HepG2 (cell line): ENCODE results near the gene TSPAN9. TPM values are rescaled to one million over a fixed set of nuclear protein-coding genes. Genes with fewer than 3 reads are reported as not detected.

ENCODE experiments used
- ATAC-seq: fragments of 200-7000 bp; cut with Tn5 transposase; 3 replicates; pipeline ENCODE4 v1.9.1; 2020; ENCODE audit warnings: mild to moderate bottlenecking, moderate library complexity
- BruUV-seq: library from RNA; stranded (reverse); fragments of 400-500 nt; replicated peaks from 2 replicates; lab custom pipeline; 2021; lab: Mats Ljungman, UMichigan
- CTCF ChIA-PET: fragments of 300-600 bp; formaldehyde crosslinking; extraction: SDS; loops from one replicate; lab custom pipeline; 2021; ENCODE audit warnings: low total read pairs, inconsistent platforms, low intra/inter-chr PET ratio; lab: Yijun Ruan, JAX
- POLR2A ChIA-PET: fragments of 350-600 bp; sonication (Branson Sonifier 250); formaldehyde crosslinking; loops from one replicate; lab custom pipeline; 2020; ENCODE audit warnings: antibody characterized with exemption, inconsistent platforms; lab: Yijun Ruan, JAX
- DNase-seq: peaks from one replicate; pipeline ENCODE4 v3.0.0-alpha.2; 2015; ENCODE audit warnings: low spot score
- FAIRE-seq: peaks from 3 replicates; lab custom pipeline; 2011; peaks lifted over from hg19 to GRCh38; lab: Jason Lieb, UNC
- H2AFZ ChIP-seq: one replicate; pipeline ENCODE4 v1.6.1; 2011; ENCODE audit warnings: low read length, inconsistent platforms
- H3K27ac ChIP-seq: fragments of 300-600 bp; 3 replicates; pipeline ENCODE4 v1.8.0; 2011; ENCODE audit warnings: mixed run types, mild to moderate bottlenecking, mixed read lengths, low read length, inconsistent platforms; ENCODE audit not compliant: insufficient read depth; ENCODE audit errors: extremely low read length
- H3K27me3 ChIP-seq, 2 experiments: fragments of 200-600 bp in 1 of 2; 2 replicates in 1 of 2; 3 replicates in 1 of 2; pipeline versions ENCODE4 v1.6.0 to v1.8.0; 2011; ENCODE audit warnings: low read length in 2 of 2, mild to moderate bottlenecking in 2 of 2, moderate library complexity in 2 of 2, inconsistent platforms in 1 of 2; ENCODE audit not compliant: insufficient read depth in 2 of 2, control insufficient read depth in 1 of 2
- H3K36me3 ChIP-seq, 2 experiments: fragments of 200-600 bp in 1 of 2; replicated peaks in 1 of 2; 2 replicates in 1 of 2; 3 replicates in 1 of 2; pipeline versions ENCODE4 v1.5.1 to v1.8.0; 2011; ENCODE audit warnings: low read length in 2 of 2, inconsistent platforms in 1 of 2; ENCODE audit not compliant: insufficient read depth in 2 of 2, control insufficient read depth in 1 of 2
- H3K4me1 ChIP-seq: 2 replicates; pipeline ENCODE4 v1.5.1; 2012; ENCODE audit warnings: low read length, inconsistent platforms; ENCODE audit not compliant: insufficient read depth
- H3K4me2 ChIP-seq: 2 replicates; pipeline ENCODE4 v1.6.0; 2011; ENCODE audit warnings: low read depth, low read length, inconsistent platforms
- H3K4me3 ChIP-seq, 3 experiments: fragments of 200-600 bp in 1 of 3; sonication (generic), shearing (Covaris generic) in 1 of 3; replicated peaks in 1 of 3; 2 replicates each; pipeline ENCODE4 v1.5.1; 2011 to 2016; ENCODE audit warnings: low read length in 3 of 3, inconsistent platforms in 2 of 3, low read depth in 2 of 3, mild to moderate bottlenecking in 2 of 3, control low read depth in 1 of 3, mixed read lengths in 1 of 3; ENCODE audit not compliant: insufficient read depth in 1 of 3
- H3K79me2 ChIP-seq: one replicate; pipeline ENCODE4 v1.6.1; 2011; ENCODE audit warnings: low read length, inconsistent platforms; ENCODE audit not compliant: insufficient read depth
- H3K9ac ChIP-seq: 2 replicates; pipeline ENCODE4 v1.6.0; 2011; ENCODE audit warnings: mild to moderate bottlenecking, low read depth, low read length, inconsistent platforms; ENCODE audit not compliant: insufficient read depth
- H3K9me3 ChIP-seq: 2 replicates; pipeline ENCODE4 v1.5.1; 2012; ENCODE audit warnings: mild to moderate bottlenecking, low read length
- H4K20me1 ChIP-seq: 2 replicates; pipeline ENCODE4 v1.6.0; 2011; ENCODE audit warnings: inconsistent platforms, mild to moderate bottlenecking, low read length, moderate library complexity; ENCODE audit not compliant: insufficient read depth
- CBX2 ChIP-seq, 2 experiments: fragments of 200-600 bp in 1 of 2; sonication (generic); formaldehyde crosslinking in 1 of 2; IDR thresholded peaks; 2 replicates each; pipeline versions ENCODE4 v1.7.0 to v1.8.1; 2018 to 2022; ENCODE audit warnings: low read depth in 2 of 2, low read length in 1 of 2, mild to moderate bottlenecking in 1 of 2, missing genetic modification reagents in 1 of 2
- CCDC6 ChIP-seq: sonication (generic); formaldehyde crosslinking; IDR thresholded peaks from 2 replicates; pipeline ENCODE4 v1.8.1; 2022; ENCODE audit warnings: mild to moderate bottlenecking, missing genetic modification reagents, moderate library complexity
- JUND ChIP-seq: sonication (generic); formaldehyde crosslinking; IDR thresholded peaks from 2 replicates; pipeline ENCODE4 v1.8.0; 2022; ENCODE audit warnings: mild to moderate bottlenecking, missing genetic modification reagents
- KMT2A ChIP-seq: sonication (generic); formaldehyde crosslinking; IDR thresholded peaks from 2 replicates; pipeline ENCODE4 v1.4.0; 2020; ENCODE audit warnings: missing genetic modification reagents
- MED1 ChIP-seq: sonication (generic); formaldehyde crosslinking; IDR thresholded peaks from 2 replicates; pipeline ENCODE4 v1.4.0; 2020; ENCODE audit warnings: missing genetic modification reagents
- NPAS2 ChIP-seq: sonication (generic); formaldehyde crosslinking; IDR thresholded peaks from 2 replicates; pipeline ENCODE4 v1.8.0; 2022; ENCODE audit warnings: mild to moderate bottlenecking, missing genetic modification reagents, borderline replicate concordance
- PAX8 ChIP-seq: sonication (generic); formaldehyde crosslinking; IDR thresholded peaks from 2 replicates; pipeline ENCODE4 v1.8.0; 2022; ENCODE audit warnings: mild to moderate bottlenecking, missing genetic modification reagents, borderline replicate concordance
- PCBP2 ChIP-seq: fragments of 200-400 bp; formaldehyde crosslinking; optimal IDR thresholded peaks from 2 replicates; pipeline ENCODE3; 2018; ENCODE audit warnings: low read length, low read depth; ENCODE audit not compliant: poor library complexity, severe bottlenecking
- RCOR2 ChIP-seq: IDR thresholded peaks from 2 replicates; pipeline ENCODE4 v1.6.1; 2016; ENCODE audit warnings: missing biosample characterization, missing genetic modification reagents
- REL ChIP-seq: sonication (generic); formaldehyde crosslinking; conservative IDR thresholded peaks from 2 replicates; pipeline ENCODE4 v1.8.0; 2022; ENCODE audit warnings: mild to moderate bottlenecking, missing genetic modification reagents, moderate library complexity
- SNAI1 ChIP-seq: sonication (generic); formaldehyde crosslinking; IDR thresholded peaks from 2 replicates; pipeline ENCODE4 v1.5.0; 2020; ENCODE audit warnings: mild to moderate bottlenecking, missing genetic modification reagents, borderline replicate concordance
- ZFP37 ChIP-seq: sonication (generic); formaldehyde crosslinking; IDR thresholded peaks from 2 replicates; pipeline ENCODE4 v1.4.0; 2020; ENCODE audit warnings: missing genetic modification reagents, borderline replicate concordance
- ZNF7 ChIP-seq: IDR thresholded peaks from 2 replicates; pipeline ENCODE4 v1.6.1; 2016; ENCODE audit warnings: missing biosample characterization, missing genetic modification reagents
- ZNF776 ChIP-seq: sonication (generic); formaldehyde crosslinking; IDR thresholded peaks from 2 replicates; pipeline ENCODE4 v1.4.0; 2020; ENCODE audit warnings: mild to moderate bottlenecking, missing genetic modification reagents
- ZNF781 ChIP-seq: sonication (generic); formaldehyde crosslinking; IDR thresholded peaks from 2 replicates; pipeline ENCODE4 v1.5.1; 2020; ENCODE audit warnings: borderline replicate concordance, mild to moderate bottlenecking, missing genetic modification reagents; ENCODE audit errors: not compliant biosample characterization
- ZSCAN12 ChIP-seq: sonication (generic); formaldehyde crosslinking; IDR thresholded peaks from 2 replicates; pipeline ENCODE4 v1.9.0; 2021; ENCODE audit warnings: mild to moderate bottlenecking, missing genetic modification reagents
- WGBS: methylation state at CpG from one replicate; pipeline ENCODE4 v1.1.6; 2017; ENCODE audit warnings: low lambda C conversion rate; 5-methylcytosine and 5-hydroxymethylcytosine counted together
- in situ Hi-C: cut with HindIII; loops from 2 replicates; pipeline ENCODE4 v1.10.0; 2017; ENCODE audit warnings: low pct_unique_long_range_greater_than_20kb; ENCODE audit not compliant: extremely low pct_ligation_motif_present
- intact Hi-C: fragments of 100-400 bp; cut with micrococcal nuclease; formaldehyde crosslinking; loops from one replicate; pipeline ENCODE4 v1.10.0; 2022; ENCODE audit not compliant: unreplicated experiment
- polyA plus RNA-seq, 8 experiments: library from polyadenylated mRNA; depleted of rRNA in 3 of 8; stranded (reverse) in 7 of 8; unstranded in 1 of 8; fragments of >200 nt; fragmentation: Illumina TruSeq in 4 of 8; extraction: Trizol in 4 of 8; gene quantifications; 2 replicates each; pipeline versions ENCODE4 v1.2.1 to v1.2.3, GENCODE V29; 2011 to 2016; ENCODE audit warnings: low read depth in 4 of 8, missing spikeins in 1 of 8, mixed read lengths in 1 of 8; ENCODE audit not compliant: insufficient read depth in 1 of 8
- total RNA-seq, 5 experiments: library from RNA; depleted of rRNA; stranded (reverse); fragments of >200 nt; fragmentation: Illumina TruSeq; extraction: Trizol; gene quantifications; 2 replicates each; pipeline ENCODE4 v1.2.3, GENCODE V29; 2016; ENCODE audit warnings: low read depth in 1 of 5
- TF ChIP-seq, protein P1 (sequence below): sonication (generic); formaldehyde crosslinking; IDR thresholded peaks from 2 replicates; pipeline ENCODE4 v1.8.1; 2023; ENCODE audit warnings: missing genetic modification reagents, inconsistent platforms, borderline replicate concordance

Gene TSPAN9
- total and polyA plus RNA-seq, 2 of the 13 experiments (the other 11 are each of a cell fraction or from before 2014, with no cell fraction given), result 18.1 to 42.3 TPM

DNA sequence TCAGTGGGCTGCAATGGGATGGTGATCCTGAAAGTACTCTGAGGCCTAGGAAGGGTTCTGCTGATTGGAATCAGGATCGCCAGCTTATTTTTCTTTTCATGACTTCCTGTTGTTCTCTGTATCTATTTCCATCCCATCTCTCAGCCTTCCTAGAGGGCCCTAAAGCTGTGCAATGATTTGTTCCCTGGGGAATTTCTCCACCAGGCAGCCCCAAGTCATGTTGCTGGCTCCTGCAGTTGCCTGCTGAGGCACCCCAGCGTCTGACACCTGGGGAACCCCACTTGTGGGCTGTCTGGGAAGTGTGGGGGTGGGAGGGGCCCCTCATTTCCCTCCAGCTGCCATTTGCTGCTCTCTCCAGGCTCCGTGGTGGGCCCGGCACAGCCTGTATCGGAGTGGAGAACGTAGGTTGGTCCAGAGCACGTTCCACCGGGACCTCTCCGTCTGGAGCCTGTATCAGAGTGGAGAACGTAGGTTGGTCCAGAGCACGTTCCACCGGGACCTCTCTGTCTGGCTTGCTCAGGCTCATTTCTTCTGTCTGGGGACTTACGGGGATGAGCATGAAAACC, 138.3 kb downstream of the TSPAN9 start:
- peaks cover 2 to 10% of the 10 kb centered on the region in 2 experiments; a peak in 4 of 5 replicates for H3K36me3 ChIP-seq
- POLR2A ChIA-PET, result no interaction called here
- 96% methylated on average over 3 of the region's 13 CpGs for WGBS
- no peaks in the 10 kb centered on the region for H3K79me2 ChIP-seq
- intact Hi-C loops (no loop called here), in situ Hi-C loops (no loop called here)
- DNase-seq (no peak), FAIRE-seq (no peak), ATAC-seq (no peak)
- H3K27ac ChIP-seq, result no peak overlapping the region
- no TSS peak for BruUV-seq
- H3K27me3 ChIP-seq, result no peaks in the 10 kb centered on the region
- no peak overlapping the region for H3K4me2 ChIP-seq
- CTCF ChIA-PET, result no interaction called here
- no peaks in the 10 kb centered on the region for H3K9me3 ChIP-seq
- H3K9ac ChIP-seq, result no peak overlapping the region
- no peak overlapping the region for H3K4me3 ChIP-seq
- H4K20me1 ChIP-seq, result peaks cover 3% of the 10 kb centered on the region; the same call in 1 of the 2 replicates
- H3K4me1 ChIP-seq, result no peaks in the 10 kb centered on the region
- no peak overlapping the region for H2AFZ ChIP-seq
- TF ChIP-seq, protein P1, sequence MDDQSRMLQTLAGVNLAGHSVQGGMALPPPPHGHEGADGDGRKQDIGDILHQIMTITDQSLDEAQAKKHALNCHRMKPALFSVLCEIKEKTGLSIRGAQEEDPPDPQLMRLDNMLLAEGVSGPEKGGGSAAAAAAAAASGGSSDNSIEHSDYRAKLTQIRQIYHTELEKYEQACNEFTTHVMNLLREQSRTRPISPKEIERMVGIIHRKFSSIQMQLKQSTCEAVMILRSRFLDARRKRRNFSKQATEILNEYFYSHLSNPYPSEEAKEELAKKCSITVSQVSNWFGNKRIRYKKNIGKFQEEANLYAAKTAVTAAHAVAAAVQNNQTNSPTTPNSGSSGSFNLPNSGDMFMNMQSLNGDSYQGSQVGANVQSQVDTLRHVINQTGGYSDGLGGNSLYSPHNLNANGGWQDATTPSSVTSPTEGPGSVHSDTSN, result no peak
- TF ChIP-seq PAX8 (CRISPR knock-in tag) (no peak), NPAS2 (no peak), REL (CRISPR knock-in tag) (no peak), ZSCAN12 (CRISPR knock-in tag) (no peak), RCOR2 (CRISPR knock-in tag) (no peak), ZFP37 (no peak), JUND (CRISPR knock-in tag) (no peak), CCDC6 (no peak), PCBP2 (no peak), SNAI1 (CRISPR knock-in tag) (no peak), KMT2A (CRISPR knock-in tag) (no peak), CBX2 (IDR thresholded peaks at IDR 0.05; ENCODE audit: low read depth, low read length) (no peak), CBX2 (CRISPR knock-in tag; IDR thresholded peaks at IDR 0.05; ENCODE audit: low read depth) (no peak), MED1 (CRISPR knock-in tag) (no peak), ZNF7 (CRISPR knock-in tag) (no peak), ZNF776 (CRISPR knock-in tag) (no peak), ZNF781 (CRISPR knock-in tag) (no peak)
